Measurements from ENCODE around the gene CRB1. TPM values are rescaled to one million over a fixed set of nuclear protein-coding genes. Genes with fewer than 3 reads are reported as not detected.

CRB1 gene
- total and polyA plus RNA-seq, 2 donors from 2014 or later = 0.16 to 1.2 TPM

- no peak for TF ChIP-seq CTCF (IDR thresholded peaks at IDR 0.05; ENCODE audit: borderline replicate concordance, extremely low read depth, insufficient read depth)
- no peak for DNase-seq
- Histone ChIP-seq H3K36me3 (ENCODE audit: control insufficient read depth in 2 of 3, insufficient read depth in 3 of 3, low read length in 3 of 3) (no peaks in the 10 kb centered on the region), H3K9me3 (ENCODE audit: control insufficient read depth in 2 of 3, insufficient read depth in 1 of 3, low read length in 3 of 3) (no peaks in the 10 kb centered on the region), H3K27me3 (ENCODE audit: control insufficient read depth, insufficient read depth, low read length) (no peaks in the 10 kb centered on the region), H3K9ac (ENCODE audit: low read length in 3 of 3) (no peak overlapping the region), H3K27ac (ENCODE audit: low read depth in 2 of 2, low read length in 2 of 2) (no peak overlapping the region), H3K4me1 (ENCODE audit: control insufficient read depth in 2 of 3, insufficient read depth in 2 of 3, low read depth in 1 of 3, low read length in 3 of 3) (no peaks in the 10 kb centered on the region), H3K4me3 (ENCODE audit: low read length in 3 of 3) (no peak overlapping the region)
- no peak for FAIRE-seq
- intact Hi-C loops (cut with DNase I) = no loop called here
Observed at GRCh38 chr1:197441999-197442414, 174.0 kb downstream of the CRB1 start.

GRCh38 chr1:197444755-197445154 lies 176.7 kb downstream of the CRB1 start:
- FAIRE-seq = no peak
- H3K27ac ChIP-seq (ENCODE audit: low read depth in 2 of 2, low read length in 2 of 2) = no peak overlapping the region
- no peaks in the 10 kb centered on the region for H3K9me3 ChIP-seq (ENCODE audit: control insufficient read depth in 2 of 3, insufficient read depth in 1 of 3, low read length in 3 of 3)
- DNase-seq = no peak
- intact Hi-C loops (cut with DNase I) = no loop called here
- H3K4me1 ChIP-seq (ENCODE audit: control insufficient read depth in 2 of 3, insufficient read depth in 2 of 3, low read depth in 1 of 3, low read length in 3 of 3) = no peaks in the 10 kb centered on the region
- no peaks in the 10 kb centered on the region for H3K36me3 ChIP-seq (ENCODE audit: control insufficient read depth in 2 of 3, insufficient read depth in 3 of 3, low read length in 3 of 3)
- no peaks in the 10 kb centered on the region for H3K27me3 ChIP-seq (ENCODE audit: control insufficient read depth, insufficient read depth, low read length)
- H3K4me3 ChIP-seq (ENCODE audit: low read length in 3 of 3) = no peak overlapping the region
- H3K9ac ChIP-seq (ENCODE audit: low read length in 3 of 3) = no peak overlapping the region
- no peak for TF ChIP-seq CTCF (IDR thresholded peaks at IDR 0.05; ENCODE audit: borderline replicate concordance, extremely low read depth, insufficient read depth)

- Histone ChIP-seq H3K36me3 (ENCODE audit: control insufficient read depth in 2 of 3, insufficient read depth in 3 of 3, low read length in 3 of 3) (no peaks in the 10 kb centered on the region), H3K4me1 (ENCODE audit: control insufficient read depth in 2 of 3, insufficient read depth in 2 of 3, low read depth in 1 of 3, low read length in 3 of 3) (no peaks in the 10 kb centered on the region), H3K27me3 (ENCODE audit: control insufficient read depth, insufficient read depth, low read length) (no peaks in the 10 kb centered on the region), H3K9me3 (ENCODE audit: control insufficient read depth in 2 of 3, insufficient read depth in 1 of 3, low read length in 3 of 3) (no peaks in the 10 kb centered on the region), H3K9ac (ENCODE audit: low read length in 3 of 3) (no peak overlapping the region), H3K27ac (ENCODE audit: low read depth in 2 of 2, low read length in 2 of 2) (no peak overlapping the region), H3K4me3 (ENCODE audit: low read length in 3 of 3) (no peak overlapping the region)
- FAIRE-seq (no peak), DNase-seq (no peak)
- intact Hi-C loops (cut with DNase I) = no loop called here
- no peak for TF ChIP-seq CTCF (IDR thresholded peaks at IDR 0.05; ENCODE audit: borderline replicate concordance, extremely low read depth, insufficient read depth)
Observed at GRCh38 chr1:197448121-197448779, 180.2 kb downstream of the CRB1 start.

- Histone ChIP-seq H3K4me1 (ENCODE audit: control insufficient read depth in 2 of 3, insufficient read depth in 2 of 3, low read depth in 1 of 3, low read length in 3 of 3) (no peaks in the 10 kb centered on the region), H3K4me3 (ENCODE audit: low read length in 3 of 3) (no peak overlapping the region), H3K27me3 (ENCODE audit: control insufficient read depth, insufficient read depth, low read length) (no peaks in the 10 kb centered on the region), H3K27ac (ENCODE audit: low read depth in 2 of 2, low read length in 2 of 2) (no peak overlapping the region), H3K36me3 (ENCODE audit: control insufficient read depth in 2 of 3, insufficient read depth in 3 of 3, low read length in 3 of 3) (no peaks in the 10 kb centered on the region), H3K9me3 (ENCODE audit: control insufficient read depth in 2 of 3, insufficient read depth in 1 of 3, low read length in 3 of 3) (no peaks in the 10 kb centered on the region), H3K9ac (ENCODE audit: low read length in 3 of 3) (no peak overlapping the region)
- DNase-seq = no peak
- no peak for TF ChIP-seq CTCF (IDR thresholded peaks at IDR 0.05; ENCODE audit: borderline replicate concordance, extremely low read depth, insufficient read depth)
- intact Hi-C loops (cut with DNase I) = no loop called here
- FAIRE-seq = no peak
Observed at GRCh38 chr1:197451381-197451780, 183.3 kb downstream of the CRB1 start.

Data from kidney (tissue), 14 donors.